ENCODE data around the gene SP140L.
"Not testable (repeated sequence)": the region's sequence is repeated elsewhere in the genome, so short reads cannot be mapped to it uniquely, and the experiment has no call there.

The SP140L gene

GRCh38 chr2:230418341-230419016 lies 91.5 kb downstream of the SP140L start:
- DNase-seq (ENCODE audit: low spot score): no peak

GRCh38 chr2:230419181-230419580 lies 92.2 kb downstream of the SP140L start:
- DNase-seq (ENCODE audit: low spot score): no peak

GRCh38 chr2:230422149-230422548 lies 95.2 kb downstream of the SP140L start:
- DNase-seq (ENCODE audit: low spot score): no peak

- DNase-seq (ENCODE audit: low spot score): no peak
Measured at GRCh38 chr2:230423851-230424458, 97.0 kb downstream of the SP140L start.

GRCh38 chr2:230425377-230425776 lies 98.4 kb downstream of the SP140L start:
- no peak for DNase-seq (ENCODE audit: low spot score)

- no peak for DNase-seq (ENCODE audit: low spot score)
Measured at GRCh38 chr2:230429513-230429912, 102.5 kb downstream of the SP140L start.

- DNase-seq (ENCODE audit: low spot score): no peak
Measured at GRCh38 chr2:230430957-230431910, 104.2 kb downstream of the SP140L start.

- no peak for DNase-seq (ENCODE audit: low spot score)
Measured at GRCh38 chr2:230434677-230435324, 107.8 kb downstream of the SP140L start.

- DNase-seq (ENCODE audit: low spot score): no peak
Measured at GRCh38 chr2:230435431-230435830, 108.4 kb downstream of the SP140L start.

GRCh38 chr2:230439121-230439520 lies 112.1 kb downstream of the SP140L start:
- DNase-seq (ENCODE audit: low spot score): not testable (repeated sequence)

- DNase-seq (ENCODE audit: low spot score): no peak
Measured at GRCh38 chr2:230439590-230439989, 112.6 kb downstream of the SP140L start.

GRCh38 chr2:230441227-230441897 lies 114.4 kb downstream of the SP140L start:
- no peak for DNase-seq (ENCODE audit: low spot score)

- DNase-seq (ENCODE audit: low spot score): no peak
Measured at GRCh38 chr2:230443541-230443940, 116.5 kb downstream of the SP140L start.

GRCh38 chr2:230444832-230445231 lies 117.8 kb downstream of the SP140L start:
- no peak for DNase-seq (ENCODE audit: low spot score)

- no peak for DNase-seq (ENCODE audit: low spot score)
Measured at GRCh38 chr2:230447036-230447435, 120.0 kb downstream of the SP140L start.

GRCh38 chr2:230447455-230448451 lies 120.8 kb downstream of the SP140L start:
- no peak for DNase-seq (ENCODE audit: low spot score)

- no peak for DNase-seq (ENCODE audit: low spot score)
Measured at GRCh38 chr2:230449901-230450467, 123.0 kb downstream of the SP140L start.

- DNase-seq (ENCODE audit: low spot score): no peak
Measured at GRCh38 chr2:230453006-230453405, 126.0 kb downstream of the SP140L start.

All from D341Med (cell line).